Panc1 (cell line): ENCODE data around the gene DTWD1.
A peak's percentile ranks its signal among the peaks of the same experiment; 100 is the strongest.

Experiments used
- POLR2AphosphoS5 ChIP-seq: IDR thresholded peaks from 2 replicates; pipeline ENCODE4 v1.6.1; 2012; ENCODE audit warnings: mild to moderate bottlenecking, low read depth, low read length, moderate library complexity
- TF ChIP-seq, protein P1 (sequence below): fragments of 450-650 bp; IDR thresholded peaks from 2 replicates; pipeline ENCODE4 v1.5.1; 2017; ENCODE audit warnings: mild to moderate bottlenecking

DNA sequence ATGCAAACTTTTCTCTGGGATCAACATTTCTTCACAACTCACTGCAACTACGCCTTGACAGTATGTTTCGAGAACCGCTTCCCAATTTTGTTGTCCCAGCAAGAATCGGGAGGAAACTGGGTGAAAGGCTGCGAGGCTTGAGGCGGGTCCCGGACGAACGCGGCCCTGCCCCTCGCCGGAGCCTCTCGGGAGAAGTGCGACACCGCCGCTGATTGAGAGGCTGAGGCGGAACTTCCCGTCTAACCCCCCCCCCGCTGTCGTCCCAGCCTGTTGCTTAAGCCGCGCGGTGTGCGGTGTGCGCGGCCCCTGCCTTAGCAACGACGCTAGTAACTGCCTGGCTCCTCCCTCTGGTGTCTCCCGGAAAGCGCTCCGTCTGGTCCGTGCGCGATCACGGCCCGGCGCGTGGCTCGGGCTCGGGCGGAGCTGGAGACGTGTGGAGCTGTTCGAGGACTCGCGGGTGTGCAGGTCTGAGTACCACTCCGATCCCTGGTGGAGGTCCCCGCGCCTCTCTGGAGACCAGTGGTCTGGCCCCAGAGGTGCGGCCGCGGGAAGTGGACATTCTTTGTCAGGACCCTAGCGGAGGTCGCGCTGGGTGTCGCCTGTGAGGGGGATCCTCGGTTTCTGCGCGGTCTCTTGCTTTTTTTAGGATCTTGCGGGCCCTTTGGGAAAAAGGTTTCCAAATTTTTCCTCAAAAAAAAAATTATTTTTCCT, at the start of gene DTWD1, which contains the start of gene FAM227B:
- TF ChIP-seq, protein P1, sequence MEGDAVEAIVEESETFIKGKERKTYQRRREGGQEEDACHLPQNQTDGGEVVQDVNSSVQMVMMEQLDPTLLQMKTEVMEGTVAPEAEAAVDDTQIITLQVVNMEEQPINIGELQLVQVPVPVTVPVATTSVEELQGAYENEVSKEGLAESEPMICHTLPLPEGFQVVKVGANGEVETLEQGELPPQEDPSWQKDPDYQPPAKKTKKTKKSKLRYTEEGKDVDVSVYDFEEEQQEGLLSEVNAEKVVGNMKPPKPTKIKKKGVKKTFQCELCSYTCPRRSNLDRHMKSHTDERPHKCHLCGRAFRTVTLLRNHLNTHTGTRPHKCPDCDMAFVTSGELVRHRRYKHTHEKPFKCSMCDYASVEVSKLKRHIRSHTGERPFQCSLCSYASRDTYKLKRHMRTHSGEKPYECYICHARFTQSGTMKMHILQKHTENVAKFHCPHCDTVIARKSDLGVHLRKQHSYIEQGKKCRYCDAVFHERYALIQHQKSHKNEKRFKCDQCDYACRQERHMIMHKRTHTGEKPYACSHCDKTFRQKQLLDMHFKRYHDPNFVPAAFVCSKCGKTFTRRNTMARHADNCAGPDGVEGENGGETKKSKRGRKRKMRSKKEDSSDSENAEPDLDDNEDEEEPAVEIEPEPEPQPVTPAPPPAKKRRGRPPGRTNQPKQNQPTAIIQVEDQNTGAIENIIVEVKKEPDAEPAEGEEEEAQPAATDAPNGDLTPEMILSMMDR, result no peak
- peak; percentile 97 for TF ChIP-seq POLR2AphosphoS5
